ENCODE measurements around the gene SMIM23.
"Not testable (repeated sequence)": the region's sequence is repeated elsewhere in the genome, so short reads cannot be mapped to it uniquely, and the experiment has no call there.

Gene SMIM23

DNA sequence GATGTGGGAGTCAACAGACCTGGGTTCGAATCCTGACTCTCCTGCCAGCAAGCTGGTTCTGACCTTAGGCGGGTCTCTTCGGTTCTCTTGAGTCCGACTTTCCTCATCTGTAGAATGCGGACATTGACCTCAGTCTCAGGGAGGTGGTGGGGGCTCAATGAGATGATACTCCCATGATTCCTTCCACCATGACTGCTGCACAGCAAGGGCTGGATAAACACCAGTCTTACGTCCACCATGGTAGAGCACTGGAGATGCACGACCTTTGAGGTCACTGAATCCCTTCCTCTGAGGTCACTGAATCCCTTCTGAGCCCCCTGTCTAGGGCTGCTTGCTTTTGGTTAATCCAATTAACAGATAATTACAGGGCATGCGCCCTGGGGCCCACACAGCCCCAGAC lies 12.5 kb upstream of the SMIM23 start:
- no peak for DNase-seq (ENCODE audit: low spot score)

DNA sequence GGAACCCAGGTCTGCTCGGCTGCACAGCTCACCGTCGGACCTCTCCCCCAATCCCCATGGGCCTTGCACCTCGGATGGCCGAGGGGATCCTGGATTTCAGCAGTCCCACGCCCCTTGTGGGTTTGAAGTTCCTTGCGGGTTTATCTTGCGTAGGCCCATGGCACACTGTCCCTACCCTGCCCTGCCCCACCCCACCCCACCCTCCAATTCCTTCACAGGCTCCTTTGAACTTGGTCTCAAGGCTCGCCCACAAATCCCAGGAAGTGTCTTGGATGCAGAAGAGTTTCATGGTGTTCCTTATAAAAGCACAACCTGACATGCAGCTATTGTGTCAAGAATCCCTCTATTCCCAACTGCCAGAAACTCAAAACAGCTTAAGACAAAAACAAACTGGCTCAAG lies 11.2 kb upstream of the SMIM23 start:
- no peak for DNase-seq (ENCODE audit: low spot score)

- DNase-seq (ENCODE audit: low spot score): no peak
Observed at GRCh38 chr5:171776213-171776612, 9.4 kb upstream of the SMIM23 start.

DNA sequence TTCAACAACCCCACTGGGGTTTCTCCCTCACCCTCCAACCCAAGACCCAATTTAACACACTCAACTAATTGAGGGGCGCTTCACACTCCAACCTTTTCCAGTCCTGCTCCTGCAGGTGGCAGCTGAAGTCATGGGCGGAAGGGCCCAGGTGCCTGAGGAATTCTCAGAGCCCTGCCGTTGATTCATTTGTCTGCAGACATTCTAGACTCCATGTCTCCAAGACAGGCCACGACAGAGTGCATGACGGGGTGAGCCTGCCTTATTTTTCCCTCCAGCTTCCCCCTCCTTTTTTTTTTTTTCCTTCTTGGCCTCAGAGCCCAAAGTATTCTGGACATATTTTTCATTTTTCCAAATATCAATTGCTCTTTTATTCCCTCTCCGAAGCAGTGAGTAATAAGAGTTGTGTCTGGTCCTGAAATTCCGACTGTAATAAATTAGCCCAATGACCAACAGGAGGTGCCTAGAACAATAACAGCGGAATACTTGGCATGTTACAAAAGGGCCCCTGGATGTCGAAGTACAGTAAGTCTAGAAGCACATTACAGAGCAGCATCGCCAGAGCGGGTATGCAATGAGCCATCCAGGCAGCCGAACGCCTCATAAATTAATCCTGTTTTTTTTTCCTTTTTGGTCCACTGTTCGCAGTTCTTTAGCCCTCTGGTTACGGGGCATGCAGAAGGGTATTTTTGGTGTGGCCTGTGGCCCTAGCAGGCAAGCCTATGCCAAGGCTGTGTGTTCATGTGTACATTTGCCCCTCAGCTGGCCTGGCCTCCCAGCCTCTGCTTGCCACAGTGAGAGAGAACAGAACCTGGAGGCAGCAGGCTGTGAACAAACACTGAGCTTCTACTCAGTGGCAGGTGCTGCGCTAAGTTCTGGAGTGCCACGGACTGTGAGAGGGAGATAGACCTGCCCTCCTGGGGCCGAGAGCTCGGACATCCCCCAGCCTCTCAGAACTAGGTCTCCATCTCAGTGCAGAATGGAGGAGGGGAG lies 8.6 kb upstream of the SMIM23 start:
- DNase-seq (ENCODE audit: low spot score): no peak

DNA sequence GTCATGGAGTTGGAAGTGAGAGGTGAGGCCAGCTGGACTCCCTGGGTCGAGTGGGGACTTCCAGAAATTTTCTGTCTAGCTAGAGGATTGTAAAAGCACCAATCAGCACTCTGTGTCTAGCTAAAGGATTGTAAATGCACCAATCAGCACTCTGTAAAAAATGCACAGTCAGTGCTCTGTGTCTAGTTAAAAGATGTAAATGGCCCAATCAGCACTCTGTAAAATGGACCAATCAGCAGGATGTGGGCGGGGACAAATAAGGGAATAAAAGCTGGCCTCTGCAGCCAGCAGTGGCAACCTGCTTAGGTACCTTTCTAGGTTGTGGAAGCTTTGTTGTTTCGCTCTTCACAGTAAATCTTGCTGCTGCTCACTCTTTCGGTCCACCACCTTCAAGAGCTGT lies 3.9 kb upstream of the SMIM23 start:
- DNase-seq (ENCODE audit: low spot score): not testable (repeated sequence)

DNA sequence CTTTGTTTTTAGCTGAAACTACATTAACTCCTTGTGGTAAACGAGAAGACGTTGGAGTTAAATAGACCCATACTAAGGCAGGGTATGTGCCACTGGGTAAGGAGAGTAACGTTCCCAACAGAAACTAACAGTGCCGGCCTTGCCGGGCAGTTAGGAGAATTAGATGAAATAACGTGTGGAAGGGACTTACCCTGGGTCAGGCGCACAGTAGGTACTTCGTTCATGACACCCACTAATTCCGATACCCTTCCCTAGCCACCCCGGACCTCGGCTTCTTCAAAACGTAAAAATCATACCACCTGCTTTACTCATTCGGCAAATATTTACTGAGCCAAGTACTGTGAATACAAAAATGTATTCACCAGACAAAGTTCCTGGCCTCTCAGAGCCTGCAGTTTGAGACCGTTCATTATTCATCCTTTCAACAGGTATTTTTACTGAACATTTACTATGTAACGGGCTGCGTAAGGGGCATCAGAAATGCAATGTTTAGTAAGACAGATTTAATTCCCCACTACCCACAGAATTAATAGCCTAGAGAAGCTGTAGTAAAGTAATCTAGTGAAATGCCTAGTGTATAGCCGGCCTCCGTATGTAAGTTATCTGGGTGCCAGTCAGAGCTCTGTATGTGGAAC lies 3.2 kb upstream of the SMIM23 start:
- DNase-seq (ENCODE audit: low spot score): no peak

DNA sequence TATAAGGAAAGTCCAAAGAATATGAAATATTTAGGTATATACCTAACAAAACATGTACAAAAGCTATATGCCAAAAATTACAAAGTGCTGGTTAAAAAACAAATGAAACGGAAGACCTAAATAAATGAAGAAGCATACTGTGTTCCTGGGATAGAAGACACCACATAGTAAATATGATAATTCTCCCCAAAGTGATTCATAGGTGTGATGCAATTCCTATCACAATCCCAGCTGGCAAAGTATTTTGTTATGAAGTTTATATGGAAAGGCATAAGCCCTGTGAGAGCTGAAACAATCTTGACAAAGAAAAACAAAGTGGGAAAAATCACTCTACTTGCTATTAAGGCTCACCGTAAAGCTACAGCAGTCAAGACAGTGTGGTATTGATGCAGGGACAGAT lies 2.6 kb upstream of the SMIM23 start:
- no peak for DNase-seq (ENCODE audit: low spot score)

- DNase-seq (ENCODE audit: low spot score): no peak
Observed at GRCh38 chr5:171789353-171789752, 3.7 kb downstream of the SMIM23 start.

GRCh38 chr5:171790408-171790807 lies 4.8 kb downstream of the SMIM23 start:
- no peak for DNase-seq (ENCODE audit: low spot score)

DNA sequence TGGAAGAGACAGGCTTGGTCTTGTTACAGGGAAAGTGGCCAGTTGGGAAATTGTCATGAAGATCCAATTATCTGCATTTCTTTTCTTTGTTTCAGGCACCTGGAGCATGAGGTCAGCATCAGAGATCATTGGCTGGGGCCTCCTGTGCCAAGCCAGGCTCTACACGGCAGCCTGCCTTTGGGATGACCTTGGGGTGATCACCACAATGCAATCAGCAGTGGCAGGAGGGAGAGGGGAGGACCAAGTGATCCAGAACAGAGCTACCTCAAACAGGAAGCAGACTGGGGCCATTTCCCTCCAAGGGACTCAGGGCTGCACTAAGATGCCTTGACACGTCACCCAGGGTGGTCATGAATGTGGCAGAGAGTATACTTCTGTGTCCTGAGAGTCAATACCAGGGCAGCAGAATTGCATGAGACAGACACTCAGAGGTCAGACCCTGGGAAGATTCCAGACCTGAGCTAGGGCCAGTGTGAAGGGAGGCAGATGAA lies 8.9 kb downstream of the SMIM23 start:
- no peak for DNase-seq (ENCODE audit: low spot score)

DNA sequence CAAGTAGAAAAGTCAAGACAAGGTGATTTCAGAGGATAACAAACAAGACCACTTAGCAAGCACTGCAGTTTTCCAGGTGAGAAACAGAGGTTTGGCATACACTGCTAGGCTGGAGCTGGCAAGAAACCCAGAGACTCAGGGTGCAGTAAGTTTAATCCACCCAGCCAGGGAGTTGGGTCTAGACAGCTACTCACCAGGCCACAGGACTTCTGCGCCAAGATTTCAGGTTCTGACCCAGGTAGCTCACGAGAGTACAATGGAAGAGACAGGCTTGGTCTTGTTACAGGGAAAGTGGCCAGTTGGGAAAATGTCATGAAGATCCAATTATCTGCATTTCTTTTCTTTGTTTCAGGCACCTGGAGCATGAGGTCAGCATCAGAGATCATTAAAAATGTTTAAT lies 9.8 kb downstream of the SMIM23 start:
- DNase-seq (ENCODE audit: low spot score): no peak

GRCh38 chr5:171796436-171796835 lies 10.8 kb downstream of the SMIM23 start:
- no peak for DNase-seq (ENCODE audit: low spot score)

DNA sequence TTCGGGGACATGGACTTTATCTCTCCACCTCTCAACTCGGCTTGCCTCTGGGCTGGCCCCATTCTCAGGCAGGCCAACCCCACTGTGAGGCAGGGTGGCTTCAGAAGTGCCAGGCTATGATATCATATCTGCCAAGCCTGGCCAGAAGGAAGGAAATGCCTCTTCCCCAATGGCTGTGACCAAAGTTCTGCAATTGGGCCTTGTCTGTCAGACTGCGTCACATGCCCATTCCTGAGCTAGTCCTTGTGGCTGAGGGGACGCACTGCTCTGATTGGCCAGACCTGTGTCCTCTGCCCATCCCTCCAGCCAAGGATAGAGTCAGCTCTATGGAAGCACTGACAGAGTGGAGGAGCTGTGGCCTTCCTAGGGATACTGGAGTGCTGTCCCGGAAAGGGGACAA lies 11.9 kb downstream of the SMIM23 start:
- no peak for DNase-seq (ENCODE audit: low spot score)

- DNase-seq (ENCODE audit: low spot score): no peak
Observed at GRCh38 chr5:171798418-171798817, 12.8 kb downstream of the SMIM23 start.

GRCh38 chr5:171801839-171802238 lies 16.2 kb downstream of the SMIM23 start:
- DNase-seq (ENCODE audit: low spot score): no peak

DNA sequence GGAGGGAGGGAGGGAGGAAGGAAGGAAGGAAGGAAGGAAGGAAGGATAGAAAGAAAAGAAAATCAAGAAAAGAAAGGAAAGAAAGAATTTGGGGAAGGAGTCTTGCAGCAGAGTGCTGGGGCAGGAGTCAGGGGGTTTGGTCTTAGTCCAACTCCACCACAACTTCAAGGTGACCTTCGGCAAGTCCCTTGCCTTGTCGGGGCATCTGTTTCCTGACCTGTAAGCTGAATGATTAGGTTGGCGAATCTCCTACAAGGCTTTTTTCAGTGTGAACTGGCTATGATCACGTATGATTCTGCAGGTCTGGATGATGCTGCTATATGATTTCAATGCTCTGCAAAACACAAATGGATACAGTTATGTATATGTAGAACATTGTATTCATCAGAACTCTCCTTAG lies 20.1 kb downstream of the SMIM23 start:
- no peak for DNase-seq (ENCODE audit: low spot score)

GRCh38 chr5:171806976-171807747 lies 21.5 kb downstream of the SMIM23 start:
- DNase-seq (ENCODE audit: low spot score): no peak

DNA sequence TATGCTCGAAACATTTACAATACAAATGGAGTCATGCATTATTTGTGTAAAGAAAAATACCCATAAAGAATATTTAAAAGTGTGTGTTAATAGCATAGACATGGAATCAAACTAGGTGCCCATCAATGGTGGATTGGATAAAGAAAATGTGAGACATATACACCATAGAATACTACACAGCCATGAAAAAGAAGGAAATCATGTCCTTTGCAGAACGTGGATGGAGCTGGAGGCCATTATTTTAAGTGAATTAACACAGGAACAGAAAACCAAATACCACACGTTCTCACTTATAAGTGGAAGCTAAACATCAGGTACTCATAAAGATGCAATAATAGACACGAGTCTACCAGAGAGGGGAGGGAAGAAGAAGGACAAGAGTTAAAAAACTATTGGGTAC lies 22.8 kb downstream of the SMIM23 start:
- DNase-seq (ENCODE audit: low spot score): no peak

DNA sequence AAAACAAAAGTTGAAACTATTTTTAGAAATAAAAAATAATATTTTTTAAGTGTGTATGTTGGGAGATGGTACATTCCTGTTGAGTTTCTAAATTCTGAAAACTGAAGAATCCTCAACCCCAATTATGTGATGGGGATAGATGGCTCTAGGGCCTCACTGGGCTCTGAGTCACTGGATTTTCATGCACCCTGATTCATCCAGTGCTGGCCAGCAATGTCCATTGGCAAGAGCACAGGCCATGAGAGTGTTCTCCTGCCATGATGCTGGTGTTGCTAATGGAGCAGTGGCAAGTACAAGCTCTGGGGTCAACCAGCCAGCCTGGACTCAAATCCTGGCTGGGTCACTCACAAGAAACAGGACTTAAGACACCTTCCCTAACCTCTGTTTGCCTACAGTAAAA lies 23.3 kb downstream of the SMIM23 start:
- DNase-seq (ENCODE audit: low spot score): no peak

- no peak for DNase-seq (ENCODE audit: low spot score)
Observed at GRCh38 chr5:171810227-171810626, 24.6 kb downstream of the SMIM23 start.

- DNase-seq (ENCODE audit: low spot score): no peak
Observed at GRCh38 chr5:171813270-171813669, 27.7 kb downstream of the SMIM23 start.

DNA sequence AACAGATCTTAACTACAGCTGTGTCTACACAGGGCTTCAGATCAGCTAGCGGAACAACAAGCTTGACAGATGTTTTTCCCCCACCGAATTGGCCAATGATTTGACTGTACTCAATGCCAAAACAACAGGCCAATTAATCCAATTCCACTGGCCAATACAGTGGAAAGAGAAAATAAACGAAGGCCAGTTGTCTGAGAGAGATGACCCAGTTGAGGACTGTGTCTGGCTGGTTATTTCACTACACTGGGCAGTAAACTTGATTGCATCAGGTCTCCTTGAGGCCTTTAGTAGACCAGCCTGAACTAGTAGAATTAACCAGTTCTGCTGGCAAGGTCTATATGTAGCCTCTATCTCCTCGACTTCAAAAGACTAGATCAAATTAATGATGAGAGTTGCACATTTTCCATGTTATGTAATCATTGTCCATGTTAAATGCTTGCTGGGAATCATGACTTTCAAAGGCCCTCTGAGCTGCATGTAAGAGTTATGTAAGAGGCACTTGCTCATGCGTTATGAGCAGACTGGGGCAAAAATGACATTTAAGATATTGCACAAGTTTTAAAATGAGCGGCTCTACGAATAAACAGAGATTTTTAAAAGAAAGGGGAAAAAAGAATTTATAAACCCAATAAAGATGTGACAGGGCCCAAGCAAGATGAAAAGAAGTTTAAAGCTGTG lies 28.3 kb downstream of the SMIM23 start:
- DNase-seq (ENCODE audit: low spot score): no peak

Measured in CD4-positive, alpha-beta T cell treated with Interleukin-15 for 4 hours (primary cell).